ENCODE measurements around the gene IGF2.

The IGF2 gene

GRCh38 chr11:2086239-2087040 is 52.7 kb downstream of the IGF2 start:
- TF ChIP-seq ZNF701 (tag by site-specific recombination; IDR thresholded peaks at IDR 0.05) = no peak
- no peak for TF ChIP-seq ZNF585B (tag by site-specific recombination; IDR thresholded peaks at IDR 0.05)
- no peak for TF ChIP-seq ZNF791 (tag by site-specific recombination; IDR thresholded peaks at IDR 0.05)
- TF ChIP-seq ZFP3 (tag by site-specific recombination; IDR thresholded peaks at IDR 0.05; ENCODE audit: low read depth) = no peak
- no peak for TF ChIP-seq TRIM28 (IDR thresholded peaks at IDR 0.05; ENCODE audit: borderline replicate concordance, low read length)
- no peak for TF ChIP-seq KLF16 (tag by site-specific recombination; IDR thresholded peaks at IDR 0.05)
- TF ChIP-seq ZNF792 (tag by site-specific recombination; IDR thresholded peaks at IDR 0.05) = no peak
- TF ChIP-seq GLI2 (tag by site-specific recombination; IDR thresholded peaks at IDR 0.05; ENCODE audit: borderline replicate concordance, low read depth) = no peak
- TF ChIP-seq ZNF626 (tag by site-specific recombination; IDR thresholded peaks at IDR 0.05) = no peak
- no peak for TF ChIP-seq ATF2 (tag by site-specific recombination; IDR thresholded peaks at IDR 0.05; ENCODE audit: low read depth)
- no peak for TF ChIP-seq SP2 (tag by site-specific recombination; IDR thresholded peaks at IDR 0.05)
- TF ChIP-seq PRDM1 (tag by site-specific recombination; IDR thresholded peaks at IDR 0.05) = no peak
- no peak for TF ChIP-seq FEZF1 (tag by site-specific recombination; IDR thresholded peaks at IDR 0.05)
- TF ChIP-seq ZSCAN23 (tag by site-specific recombination; IDR thresholded peaks at IDR 0.05) = no peak
- no peak for TF ChIP-seq SALL2 (tag by site-specific recombination; IDR thresholded peaks at IDR 0.05; ENCODE audit: borderline replicate concordance)
- TF ChIP-seq OVOL3 (tag by site-specific recombination; IDR thresholded peaks at IDR 0.05) = no peak
- no peak for TF ChIP-seq ZNF704 (tag by site-specific recombination; IDR thresholded peaks at IDR 0.05)
- Histone ChIP-seq H3K27ac (ENCODE audit: extremely low read depth, low read depth, low read length) (no peak overlapping the region), H3K36me3 (ENCODE audit: control insufficient read depth in 2 of 2, insufficient read depth in 1 of 2, low read length in 2 of 2) (no peaks in the 10 kb centered on the region), H3K4me3 (ENCODE audit: low read depth, low read length) (no peak overlapping the region), H3K9me3 (ENCODE audit: control insufficient read depth, insufficient read depth, low read depth, low read length) (no peaks in the 10 kb centered on the region), H3K4me1 (ENCODE audit: control insufficient read depth, insufficient read depth, low read length) (no peaks in the 10 kb centered on the region)
- ChIA-PET POLR2A (no interaction called here), CTCF (interaction anchor here (1.1 kb wide), 1 partner anchor 64 kb away, joined by 3 read pairs; no protein-coding TSS in a partner anchor)

GRCh38 chr11:2085251-2086066 is 53.7 kb downstream of the IGF2 start:
- ChIA-PET POLR2A (no interaction called here), CTCF (interaction anchor here (1.1 kb wide), 1 partner anchor 65 kb away, joined by 3 read pairs; no protein-coding TSS in a partner anchor)
- no peak overlapping the region for H3K4me3 ChIP-seq (ENCODE audit: low read depth, low read length)
- no peaks in the 10 kb centered on the region for H3K4me1 ChIP-seq (ENCODE audit: control insufficient read depth, insufficient read depth, low read length)
- no peaks in the 10 kb centered on the region for H3K36me3 ChIP-seq (ENCODE audit: control insufficient read depth in 2 of 2, insufficient read depth in 1 of 2, low read length in 2 of 2)
- no peak for TF ChIP-seq ZNF26 (tag by site-specific recombination; IDR thresholded peaks at IDR 0.05)
- TF ChIP-seq ZNF18 (tag by site-specific recombination; IDR thresholded peaks at IDR 0.05) = no peak
- no peak for TF ChIP-seq SP2 (tag by site-specific recombination; IDR thresholded peaks at IDR 0.05)
- no peak for TF ChIP-seq ZNF629 (tag by site-specific recombination; IDR thresholded peaks at IDR 0.05)
- TF ChIP-seq SP3 (tag by site-specific recombination; IDR thresholded peaks at IDR 0.05) = no peak
- TF ChIP-seq ZNF48 (tag by site-specific recombination; IDR thresholded peaks at IDR 0.05) = no peak
- TF ChIP-seq ZNF175 (tag by site-specific recombination; IDR thresholded peaks at IDR 0.05) = no peak
- no peak for TF ChIP-seq ZNF664 (tag by site-specific recombination; IDR thresholded peaks at IDR 0.05)
- no peaks in the 10 kb centered on the region for H3K9me3 ChIP-seq (ENCODE audit: control insufficient read depth, insufficient read depth, low read depth, low read length)
- H3K27ac ChIP-seq (ENCODE audit: extremely low read depth, low read depth, low read length) = no peak overlapping the region

Measured in HEK293 (cell line).